Activated effector memory CD4-positive, alpha-beta T cell treated with Interleukin-2 at 50 U/mL for 16 hours (primary cell): Measurements from ENCODE around the gene USP9X.
"Not testable (repeated sequence)": the region's sequence is repeated elsewhere in the genome, so short reads cannot be mapped to it uniquely, and the experiment has no call there.

Source experiments
- DNase-seq: peaks from one replicate; pipeline ENCODE4 v3.0.0-alpha.2; 2020

The USP9X gene, protein sequence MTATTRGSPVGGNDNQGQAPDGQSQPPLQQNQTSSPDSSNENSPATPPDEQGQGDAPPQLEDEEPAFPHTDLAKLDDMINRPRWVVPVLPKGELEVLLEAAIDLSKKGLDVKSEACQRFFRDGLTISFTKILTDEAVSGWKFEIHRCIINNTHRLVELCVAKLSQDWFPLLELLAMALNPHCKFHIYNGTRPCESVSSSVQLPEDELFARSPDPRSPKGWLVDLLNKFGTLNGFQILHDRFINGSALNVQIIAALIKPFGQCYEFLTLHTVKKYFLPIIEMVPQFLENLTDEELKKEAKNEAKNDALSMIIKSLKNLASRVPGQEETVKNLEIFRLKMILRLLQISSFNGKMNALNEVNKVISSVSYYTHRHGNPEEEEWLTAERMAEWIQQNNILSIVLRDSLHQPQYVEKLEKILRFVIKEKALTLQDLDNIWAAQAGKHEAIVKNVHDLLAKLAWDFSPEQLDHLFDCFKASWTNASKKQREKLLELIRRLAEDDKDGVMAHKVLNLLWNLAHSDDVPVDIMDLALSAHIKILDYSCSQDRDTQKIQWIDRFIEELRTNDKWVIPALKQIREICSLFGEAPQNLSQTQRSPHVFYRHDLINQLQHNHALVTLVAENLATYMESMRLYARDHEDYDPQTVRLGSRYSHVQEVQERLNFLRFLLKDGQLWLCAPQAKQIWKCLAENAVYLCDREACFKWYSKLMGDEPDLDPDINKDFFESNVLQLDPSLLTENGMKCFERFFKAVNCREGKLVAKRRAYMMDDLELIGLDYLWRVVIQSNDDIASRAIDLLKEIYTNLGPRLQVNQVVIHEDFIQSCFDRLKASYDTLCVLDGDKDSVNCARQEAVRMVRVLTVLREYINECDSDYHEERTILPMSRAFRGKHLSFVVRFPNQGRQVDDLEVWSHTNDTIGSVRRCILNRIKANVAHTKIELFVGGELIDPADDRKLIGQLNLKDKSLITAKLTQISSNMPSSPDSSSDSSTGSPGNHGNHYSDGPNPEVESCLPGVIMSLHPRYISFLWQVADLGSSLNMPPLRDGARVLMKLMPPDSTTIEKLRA (N-terminal part only)

DNA sequence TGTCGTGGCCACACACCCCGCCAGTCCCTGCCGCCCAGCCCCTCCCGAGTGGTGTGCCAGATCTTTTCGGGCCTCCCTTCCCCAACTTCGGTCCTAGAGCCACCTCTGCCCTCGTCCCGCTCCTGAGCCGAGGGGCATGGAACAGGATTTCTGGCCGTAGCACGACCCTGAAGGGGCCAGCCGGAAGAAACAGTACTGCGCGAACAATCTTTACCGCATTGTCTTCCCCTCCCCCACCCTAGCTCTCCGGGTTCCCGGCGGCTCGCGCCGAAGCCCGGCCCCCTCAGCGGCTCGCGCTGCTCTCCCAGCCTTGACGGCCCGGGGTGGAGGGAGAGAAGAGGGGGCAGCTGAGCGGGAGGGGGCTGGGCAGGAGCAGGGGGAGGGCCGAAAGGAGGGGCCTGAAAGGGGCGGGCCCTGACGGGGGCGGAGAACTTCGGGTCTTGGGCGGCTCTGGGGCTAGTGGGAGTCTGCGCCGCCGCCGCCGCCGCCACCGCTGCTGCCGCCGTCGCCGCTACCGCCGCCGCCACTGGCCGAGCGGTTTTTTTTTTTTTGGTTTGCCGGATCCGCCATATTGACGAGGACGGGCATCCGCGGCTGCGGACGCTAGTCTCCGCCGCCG is at the start of gene USP9X:
USP9X (plus strand) TSS at position 553 of the 619 bp plus-strand sequence. CDS start 38,184 bp downstream, outside the sequence.
- DNase-seq, result peak; percentile 79

DNA sequence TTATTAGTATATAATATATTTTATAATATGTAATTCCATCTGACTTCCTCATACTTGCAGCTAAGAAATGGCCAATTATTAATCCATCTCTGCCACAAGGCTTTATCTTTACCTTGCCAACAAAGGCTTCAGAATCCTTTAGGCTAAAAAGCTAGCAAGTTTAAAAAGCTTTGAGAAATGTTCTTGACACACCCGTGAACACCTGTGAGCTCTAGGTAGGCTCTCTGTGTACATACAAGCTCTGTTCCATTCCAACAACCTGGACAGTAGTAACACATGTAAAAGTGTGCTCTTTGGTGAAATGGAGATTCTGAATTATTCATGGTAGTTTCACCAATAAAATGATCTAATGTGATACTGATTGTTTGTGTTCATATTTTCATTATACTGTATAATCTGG is 49.7 kb upstream of the USP9X start:
- DNase-seq, result no peak

DNA sequence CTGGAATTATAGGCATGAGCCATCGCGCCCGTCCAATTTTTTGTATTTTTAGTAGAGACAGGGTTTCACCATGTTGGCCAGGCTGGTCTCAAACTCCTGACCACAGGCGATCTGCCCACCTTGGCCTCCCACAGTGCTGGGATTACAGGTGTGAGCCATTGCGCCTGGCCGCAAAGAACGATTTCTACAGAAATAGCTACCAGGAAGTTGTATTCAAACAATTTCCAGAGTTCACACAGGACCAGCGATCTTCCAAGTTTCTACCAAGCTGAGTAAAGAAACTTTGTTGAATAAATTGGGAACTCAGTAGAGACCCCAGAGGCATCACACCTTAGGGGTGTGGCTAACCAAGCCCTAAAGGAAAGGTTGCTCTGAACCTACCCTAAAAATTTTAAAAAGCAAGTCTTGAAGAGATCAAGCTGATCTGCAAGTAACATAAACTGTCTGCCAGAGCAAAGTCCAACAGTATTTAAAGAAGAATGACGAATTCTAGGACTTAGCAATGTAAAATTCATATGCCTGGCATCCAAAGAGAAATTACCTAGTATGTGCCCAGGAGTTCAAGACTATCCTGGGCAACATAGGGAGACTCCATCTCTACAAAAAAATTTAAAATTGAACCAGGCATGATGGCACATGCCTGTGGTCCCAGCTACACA is 48.4 kb upstream of the USP9X start:
- DNase-seq, result no peak

DNA sequence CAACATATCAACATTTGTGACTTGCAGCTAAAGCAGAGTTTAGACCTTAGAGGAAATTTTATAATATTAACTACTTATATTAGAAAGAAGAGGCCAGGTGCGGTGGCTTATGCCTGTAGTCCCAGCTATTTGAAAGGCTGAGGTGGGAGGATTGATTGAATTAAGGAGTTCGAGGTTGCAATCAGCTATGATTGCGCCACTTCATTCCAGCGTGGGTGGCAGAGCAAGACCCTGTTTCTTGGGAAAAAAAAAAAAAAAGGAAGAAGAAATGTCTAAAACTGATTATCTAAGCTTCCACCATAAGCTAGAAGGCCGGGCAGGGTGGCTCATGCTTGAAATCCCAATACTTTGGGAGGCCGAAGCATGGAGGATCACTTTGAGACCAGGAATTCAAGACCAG is 42.0 kb upstream of the USP9X start:
- DNase-seq, result no peak

DNA sequence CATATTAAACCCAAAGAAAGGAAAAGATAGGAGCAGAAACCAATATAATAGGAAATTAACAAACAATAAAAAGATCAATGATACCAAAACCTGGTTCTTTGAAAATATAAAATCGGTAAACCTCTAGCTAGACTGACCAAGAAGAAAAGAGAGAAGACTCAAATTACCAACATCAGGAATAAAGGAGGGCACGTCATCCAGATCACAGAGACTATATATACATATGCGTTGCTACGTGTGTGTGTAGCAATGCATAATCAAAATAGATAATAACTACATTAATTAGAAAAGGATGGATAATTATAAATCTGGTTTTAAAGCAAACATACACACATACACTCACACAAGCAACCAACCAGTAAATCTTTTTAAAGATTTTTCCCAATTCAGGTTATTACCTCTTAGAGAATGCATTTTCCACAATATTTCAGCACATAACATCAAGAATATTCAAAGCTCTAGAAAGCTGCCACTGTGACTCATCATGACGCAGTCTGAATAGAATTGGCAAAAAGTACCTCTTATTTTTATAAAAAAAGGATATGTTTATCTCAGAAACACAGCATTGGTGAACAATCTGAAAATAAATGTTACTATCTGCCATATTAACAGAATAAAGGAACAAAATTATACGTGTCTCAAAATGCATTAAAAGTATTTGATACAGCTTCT is 41.4 kb upstream of the USP9X start:
- no peak for DNase-seq

DNA sequence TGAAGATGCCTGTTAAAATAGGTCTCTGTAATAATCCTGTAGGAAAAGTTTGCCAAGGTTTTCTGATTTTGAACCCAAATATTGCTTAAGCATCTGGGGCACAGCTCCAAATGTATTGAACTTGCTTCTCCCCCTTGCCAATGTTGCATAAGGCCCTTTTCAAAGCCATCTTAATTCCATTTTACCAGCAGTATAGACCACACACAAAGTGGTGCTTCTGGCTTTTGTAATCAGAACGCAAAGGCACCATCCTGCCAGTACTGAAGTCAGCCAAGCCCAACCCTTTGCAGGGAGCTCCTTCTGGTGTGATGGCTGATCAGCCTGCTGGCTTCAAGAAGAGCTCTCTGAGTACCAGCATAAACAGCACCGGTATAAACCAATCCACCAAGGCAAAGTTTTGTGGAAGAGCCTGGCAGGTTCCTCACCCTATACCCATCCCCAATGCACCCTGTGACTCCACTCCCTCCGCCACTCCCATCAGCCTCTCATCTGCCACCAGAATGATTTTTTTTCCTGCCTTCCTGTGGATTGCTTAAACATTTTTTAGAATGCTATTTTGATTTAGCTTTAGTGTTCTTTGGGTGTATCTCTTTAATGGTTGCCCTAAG is 39.2 kb upstream of the USP9X start:
- DNase-seq, result no peak

DNA sequence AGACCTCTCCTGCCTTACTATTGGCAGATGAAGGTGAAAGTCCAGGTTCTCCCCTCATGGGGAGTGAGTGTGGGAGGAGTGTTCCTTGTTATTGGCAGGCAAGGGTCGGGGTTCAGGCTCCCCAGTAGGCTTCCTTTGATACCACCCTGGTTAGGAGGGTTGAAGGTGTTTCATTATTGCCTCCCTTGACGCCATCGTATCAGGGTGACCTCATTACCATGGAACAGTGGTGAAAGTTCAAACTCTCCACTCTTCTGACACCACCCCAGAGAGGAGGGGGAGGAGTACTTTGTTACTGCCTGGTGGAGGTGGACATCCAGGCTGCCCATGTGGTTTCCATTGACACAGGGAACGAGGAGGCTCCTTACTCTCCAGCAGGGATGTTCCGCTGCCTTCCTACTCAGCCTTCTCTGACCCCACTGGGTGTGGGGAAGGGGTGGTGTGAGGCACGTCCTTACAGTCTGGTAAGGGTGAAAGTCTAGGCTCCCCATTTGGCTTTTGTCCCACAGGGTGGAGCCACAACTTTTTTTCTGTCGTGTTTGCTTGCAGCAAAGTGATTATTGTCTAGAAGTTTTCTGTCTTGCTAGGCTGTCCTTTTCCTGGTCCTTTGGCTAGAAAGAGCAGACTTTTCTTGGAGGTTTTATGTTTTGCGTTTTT is 37.2 kb upstream of the USP9X start:
- no peak for DNase-seq

DNA sequence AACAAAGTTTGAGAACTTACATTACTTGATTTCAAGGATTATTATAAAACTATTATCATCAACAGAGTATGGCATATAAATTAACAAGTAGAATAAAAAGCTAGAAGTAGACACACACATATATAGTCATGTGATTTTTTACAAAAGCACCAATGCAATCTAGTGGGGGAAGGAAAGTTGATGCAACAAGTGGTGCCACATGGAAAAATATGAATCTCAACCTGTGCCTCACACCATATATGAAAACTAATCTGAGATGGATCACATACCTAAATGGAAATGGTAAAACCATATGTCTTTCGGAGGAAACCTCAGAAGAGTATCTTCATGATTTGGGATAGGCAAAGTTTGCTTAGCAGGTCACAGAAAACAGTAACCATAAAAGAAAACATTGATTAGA is 34.9 kb upstream of the USP9X start:
- no peak for DNase-seq

DNA sequence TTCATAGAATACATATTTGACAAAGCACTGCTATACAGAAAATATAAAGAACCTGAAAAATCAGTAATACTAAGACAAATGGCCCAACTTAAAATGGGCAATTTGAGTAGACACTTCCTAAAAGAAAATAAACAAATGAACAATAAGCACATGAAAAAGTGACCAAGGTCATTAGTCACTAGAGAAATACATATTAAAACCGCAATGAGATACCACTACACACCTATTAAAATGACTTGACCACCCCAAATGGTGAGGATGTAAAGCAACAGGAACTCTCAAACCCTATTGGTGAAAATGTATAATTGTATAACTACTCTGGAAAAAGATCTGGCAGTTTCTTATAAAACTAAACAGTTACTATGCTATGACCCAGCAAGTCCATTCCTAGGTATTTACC is 34.0 kb upstream of the USP9X start:
- no peak for DNase-seq

DNA sequence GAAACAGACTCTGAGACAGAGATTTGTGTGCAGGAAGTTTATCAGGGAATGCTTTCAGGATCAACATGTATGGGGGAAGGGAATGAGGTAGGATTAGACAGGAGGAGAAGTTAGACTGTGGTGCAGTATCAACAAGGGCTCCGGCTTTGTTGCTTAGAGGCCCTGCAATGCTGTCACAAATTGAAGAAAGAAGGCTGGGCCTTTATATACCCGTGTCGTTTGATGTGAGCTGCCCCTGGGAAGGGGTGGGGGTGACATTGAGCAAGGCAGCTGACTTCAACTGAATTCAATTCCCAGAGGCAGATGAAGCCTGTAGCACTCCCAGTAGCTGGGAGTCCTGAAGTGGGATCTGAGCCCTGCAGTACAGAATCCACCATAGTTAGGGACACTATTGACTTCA is 29.5 kb upstream of the USP9X start:
- DNase-seq, result no peak

DNA sequence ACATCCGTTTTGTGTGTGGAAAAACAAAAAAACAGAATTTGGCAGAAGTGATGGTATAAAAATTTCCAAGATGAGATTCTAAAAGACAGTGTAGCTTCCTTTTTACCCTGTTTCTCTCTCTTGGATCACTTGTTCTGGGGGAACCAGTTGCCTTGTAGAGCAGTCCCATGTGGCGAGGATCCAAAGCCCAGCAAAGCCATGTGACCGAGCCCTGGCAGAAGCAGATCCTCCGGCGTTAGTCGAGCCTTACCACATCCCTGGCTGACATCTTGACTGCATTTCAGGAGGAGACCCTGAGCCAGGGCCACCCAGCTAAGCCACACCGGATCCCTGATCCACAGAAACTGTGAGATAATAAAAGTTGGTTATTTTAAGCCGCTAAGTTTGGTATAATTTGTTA is 22.0 kb upstream of the USP9X start:
- DNase-seq, result not testable (repeated sequence)

DNA sequence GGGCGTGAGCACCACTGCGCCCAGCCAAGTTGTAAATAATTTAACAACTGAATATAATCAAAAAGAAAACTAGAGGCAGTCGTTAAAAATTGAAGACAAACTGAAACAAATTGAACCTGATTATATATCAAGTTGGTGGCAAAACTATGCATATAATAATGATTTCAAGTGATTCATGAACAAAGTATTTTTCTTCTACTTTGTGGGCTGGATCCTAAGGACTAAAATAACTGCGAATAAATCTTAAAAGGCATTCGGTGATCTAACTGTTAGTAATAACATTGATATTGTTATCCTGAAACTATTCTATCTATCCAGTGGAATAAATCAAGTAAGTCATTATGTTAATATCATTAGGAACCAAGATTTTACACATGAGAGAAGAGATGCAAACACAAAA is 21.2 kb upstream of the USP9X start:
- DNase-seq, result no peak

DNA sequence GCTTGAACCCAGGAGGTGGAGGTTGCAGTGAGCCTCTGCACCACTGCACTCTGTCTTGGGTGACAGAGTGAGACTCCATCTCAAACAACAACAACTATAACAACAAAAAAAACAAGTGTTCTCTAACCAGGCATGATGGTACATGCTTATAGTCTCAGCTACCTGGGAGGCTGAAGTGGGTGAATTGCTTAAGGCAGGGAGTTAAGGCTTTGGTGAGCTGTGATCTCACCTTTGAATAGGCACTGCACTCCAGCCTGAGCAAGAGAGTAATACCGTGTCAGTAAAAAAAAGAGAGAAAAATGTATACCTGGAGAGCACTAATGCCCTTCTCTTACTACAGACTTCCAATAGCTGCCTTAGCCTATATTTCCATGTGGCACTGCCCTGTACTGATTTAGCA is 18.9 kb upstream of the USP9X start:
- DNase-seq, result no peak

DNA sequence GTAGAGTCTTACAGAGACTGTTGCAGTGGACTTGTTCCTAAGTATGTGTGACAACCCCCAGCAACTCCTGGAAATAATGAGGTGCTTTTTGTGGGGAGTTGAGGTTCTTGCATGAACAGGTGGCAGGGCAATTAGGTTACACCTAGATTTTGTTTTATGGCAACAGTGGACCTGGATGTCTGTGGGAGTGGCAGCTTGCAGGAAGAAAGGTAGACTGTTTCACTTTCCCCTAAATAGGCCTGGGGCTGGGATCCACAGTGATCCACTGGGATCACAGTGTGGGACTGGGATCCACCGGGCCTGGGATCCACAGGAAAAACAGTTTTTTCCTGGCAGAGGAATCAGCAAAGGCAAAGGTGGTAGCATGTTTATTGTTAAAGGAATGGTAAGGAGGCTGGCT is 18.3 kb upstream of the USP9X start:
- DNase-seq, result no peak

DNA sequence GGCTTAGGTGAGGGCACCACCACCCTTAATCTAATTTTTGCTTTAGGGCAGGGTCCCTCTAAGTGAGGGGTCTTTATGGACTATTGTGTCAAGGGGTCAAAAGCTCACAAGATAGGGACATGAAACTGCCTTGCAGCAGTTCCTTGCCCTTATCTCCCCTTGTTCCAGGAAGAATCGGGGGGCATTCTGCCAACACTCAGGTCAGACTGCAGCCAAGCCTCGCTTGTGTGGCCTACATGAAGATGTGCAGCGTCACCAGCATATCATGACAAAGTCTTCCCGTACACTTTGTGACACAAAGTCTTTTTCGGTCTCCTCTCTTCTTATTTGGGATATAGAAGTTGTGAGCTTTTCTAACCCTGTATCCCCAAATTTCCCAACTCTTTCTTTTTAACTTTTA is 17.5 kb upstream of the USP9X start:
- DNase-seq, result no peak

DNA sequence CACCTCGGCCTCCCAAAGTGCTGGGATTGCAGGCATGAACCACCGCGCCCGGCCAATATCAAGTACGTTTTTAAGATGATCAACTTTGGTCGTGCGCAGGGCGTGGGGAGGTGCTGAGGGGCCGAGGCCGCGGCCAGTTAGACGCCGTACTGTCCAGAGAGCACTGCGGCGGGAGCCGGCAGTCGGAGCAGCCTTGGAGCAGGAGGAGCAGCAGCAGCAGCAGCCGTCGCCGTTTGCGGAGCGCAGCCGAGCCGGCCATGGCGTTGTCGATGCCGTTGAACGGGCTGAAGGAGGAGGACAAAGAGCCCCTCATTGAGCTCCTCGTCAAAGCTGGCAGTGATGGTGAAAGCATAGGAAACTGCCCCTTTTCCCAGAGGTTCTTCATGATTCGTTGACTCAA is 8.5 kb upstream of the USP9X start:
- DNase-seq, result no peak

DNA sequence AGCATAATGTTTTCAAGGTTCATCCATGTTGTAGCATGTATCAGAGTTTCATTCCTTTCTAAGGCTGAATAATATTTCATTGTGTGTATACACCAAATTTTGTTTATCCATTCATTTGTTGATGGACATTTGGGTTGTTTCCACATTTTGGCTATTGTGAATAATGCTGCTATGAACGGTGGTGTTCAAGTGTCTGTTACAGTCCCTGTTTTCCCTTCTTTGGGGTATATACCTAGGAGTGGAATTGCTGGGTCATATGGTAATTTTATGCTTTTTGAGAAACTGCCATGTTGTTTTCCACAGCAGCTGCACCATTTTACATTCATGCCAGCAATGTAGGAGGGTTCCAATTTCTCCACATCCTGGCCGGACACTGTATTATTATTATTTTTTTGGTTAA is 3.4 kb upstream of the USP9X start:
- no peak for DNase-seq

DNA sequence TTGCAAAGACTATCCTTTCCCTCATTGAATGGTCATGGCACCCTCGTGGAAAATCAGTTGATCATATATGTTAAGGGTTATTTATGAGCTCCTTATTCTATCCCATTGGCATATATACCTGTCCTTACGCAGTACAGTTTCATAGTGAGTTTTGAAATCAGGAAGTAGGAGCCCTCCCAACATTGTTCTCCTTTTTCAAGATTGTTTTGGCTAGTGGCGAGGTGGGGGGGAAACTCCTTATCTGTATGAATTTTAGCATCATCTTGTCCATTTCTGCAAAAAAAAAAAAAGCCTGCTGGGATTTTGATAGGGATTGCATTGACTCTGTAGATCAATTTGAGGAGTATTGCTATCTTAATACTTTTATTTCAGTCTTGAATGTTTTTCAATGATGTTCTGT is 2.5 kb upstream of the USP9X start:
- no peak for DNase-seq

DNA sequence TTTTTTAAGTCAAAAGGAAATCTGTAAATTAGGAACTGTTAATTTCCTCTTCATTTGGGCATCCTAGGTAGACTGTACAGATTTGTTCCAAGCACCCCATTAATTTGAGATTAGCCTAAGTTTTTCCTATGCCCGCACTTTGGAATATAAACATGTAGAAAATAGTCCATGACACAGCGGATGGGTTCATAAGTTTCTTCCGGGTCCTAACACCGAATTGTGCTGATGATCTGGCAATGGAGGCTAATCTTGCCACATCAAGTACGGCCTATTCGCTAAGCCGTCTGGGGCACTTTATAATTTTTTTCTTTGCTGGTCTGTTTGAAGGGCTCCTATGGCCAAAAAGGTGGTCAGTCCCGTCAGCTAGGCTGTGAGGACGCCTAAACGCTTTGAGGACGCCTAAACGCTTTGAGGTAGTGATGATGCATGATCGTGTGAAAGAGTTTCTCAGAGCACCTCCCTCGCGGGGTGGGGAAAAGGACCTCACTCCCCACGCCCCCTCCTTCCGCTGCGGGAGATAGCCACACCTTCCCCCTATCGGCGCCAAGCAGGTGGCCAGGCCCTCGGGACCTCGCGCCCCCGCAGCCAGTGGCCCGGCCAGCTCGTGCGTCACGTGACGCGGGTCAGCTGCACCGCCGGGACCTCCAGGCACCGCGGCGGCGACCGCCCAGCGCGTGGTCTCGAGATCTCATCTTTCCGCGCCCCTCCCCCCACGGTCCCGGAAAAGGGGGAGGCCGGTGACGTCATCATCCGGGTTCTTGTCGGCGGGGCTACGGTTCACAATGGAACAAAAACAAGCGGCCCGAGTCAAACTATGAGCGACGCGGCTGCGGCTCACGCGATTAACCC is 977 bp upstream of the USP9X start:
- peak; percentile 87 for DNase-seq

DNA sequence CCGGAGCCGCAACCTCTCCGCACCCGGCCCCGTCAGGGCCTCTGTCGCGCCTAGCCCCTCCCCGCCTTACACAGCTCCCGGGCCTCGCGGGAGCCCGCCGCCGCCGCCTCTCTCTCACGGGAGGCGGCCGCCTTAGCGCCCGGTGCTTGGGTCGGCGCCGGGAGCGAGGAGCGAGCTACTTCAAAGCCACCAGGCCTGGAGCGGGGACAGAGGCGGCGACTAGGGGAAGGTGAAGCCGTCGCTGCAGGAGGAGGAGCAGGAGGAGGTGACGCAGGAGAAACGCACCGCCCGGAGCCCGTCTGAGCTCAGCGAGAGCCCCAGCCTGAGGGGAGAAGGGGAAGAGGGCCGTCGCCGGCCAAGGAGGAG is 250 bp downstream of the USP9X start:
- peak; percentile 52 for DNase-seq
